SK-N-SH treated with all-trans-retinoic acid at 6 μM for 48 hours (cell line): ENCODE data around the gene EHD2.

Experiments
- ATAC-seq: fragments of 200-7000 bp; cut with Tn5 transposase; 3 replicates; pipeline ENCODE4 v1.9.1; 2020; ENCODE audit warnings: mild to moderate bottlenecking, moderate library complexity
- ARNTL ChIP-seq: fragments of 450-650 bp; formaldehyde crosslinking; IDR thresholded peaks from 2 replicates; pipeline ENCODE4 v1.5.0; 2020; ENCODE audit warnings: low read depth, mild to moderate bottlenecking, moderate library complexity, borderline replicate concordance
- BACH2 ChIP-seq: fragments of 250-450 bp; sonication (Bioruptor Pico); IDR thresholded peaks from 2 replicates; pipeline ENCODE4 v1.9.0; 2021; ENCODE audit warnings: mild to moderate bottlenecking, borderline replicate concordance
- CREB5 ChIP-seq: fragments of 250-450 bp; sonication (Bioruptor Pico); IDR thresholded peaks from 2 replicates; pipeline ENCODE4 v1.5.1; 2020; ENCODE audit warnings: low read depth, mild to moderate bottlenecking, moderate library complexity
- CSDC2 ChIP-seq: fragments of 250-450 bp; sonication (Bioruptor Pico); IDR thresholded peaks from 2 replicates; pipeline ENCODE4 v1.5.0; 2020; ENCODE audit warnings: mild to moderate bottlenecking, moderate library complexity
- CSRNP3 ChIP-seq: fragments of 250-450 bp; sonication (Bioruptor Pico); IDR thresholded peaks from 2 replicates; pipeline ENCODE4 v1.5.1; 2021; ENCODE audit warnings: mild to moderate bottlenecking, moderate library complexity
- ESRRG ChIP-seq: fragments of 250-450 bp; sonication (Bioruptor Pico); IDR thresholded peaks from 2 replicates; pipeline ENCODE4 v1.6.1; 2021; ENCODE audit warnings: mild to moderate bottlenecking
- GLIS3 ChIP-seq: fragments of 250-450 bp; sonication (Bioruptor Pico); IDR thresholded peaks from 2 replicates; pipeline ENCODE4 v1.5.0; 2020; ENCODE audit warnings: mild to moderate bottlenecking, moderate library complexity
- ISL1 ChIP-seq: fragments of 250-450 bp; sonication (Bioruptor Pico); IDR thresholded peaks from 2 replicates; pipeline ENCODE4 v2.1.2; 2022; ENCODE audit warnings: mild to moderate bottlenecking, moderate library complexity
- OSR1 ChIP-seq: fragments of 250-450 bp; sonication (Bioruptor Pico); IDR thresholded peaks from 2 replicates; pipeline ENCODE4 v1.8.0; 2022; ENCODE audit warnings: moderate library complexity, mild to moderate bottlenecking, inconsistent platforms
- PATZ1 ChIP-seq: fragments of 250-450 bp; sonication (Bioruptor Pico); IDR thresholded peaks from 2 replicates; pipeline ENCODE4 v1.8.0; 2020; ENCODE audit warnings: mild to moderate bottlenecking, moderate library complexity, borderline replicate concordance
- POU6F1 ChIP-seq: fragments of 250-450 bp; sonication (Bioruptor Pico); IDR thresholded peaks from 2 replicates; pipeline ENCODE4 v1.8.0; 2021; ENCODE audit warnings: low read depth, mild to moderate bottlenecking, moderate library complexity, borderline replicate concordance
- PPARA ChIP-seq: fragments of 250-450 bp; sonication (Bioruptor Pico); IDR thresholded peaks from 2 replicates; pipeline ENCODE4 v1.5.0; 2020; ENCODE audit warnings: mild to moderate bottlenecking, borderline replicate concordance
- RARB ChIP-seq: fragments of 250-450 bp; sonication (Bioruptor Pico); IDR thresholded peaks from 2 replicates; pipeline ENCODE4 v1.8.0; 2021; ENCODE audit warnings: mild to moderate bottlenecking, moderate library complexity
- TCF4 ChIP-seq: fragments of 250-450 bp; sonication (Bioruptor Pico); IDR thresholded peaks from 2 replicates; pipeline ENCODE4 v1.8.0; 2021; ENCODE audit warnings: mild to moderate bottlenecking, moderate library complexity, borderline replicate concordance
- TOX ChIP-seq: fragments of 250-450 bp; sonication (Bioruptor Pico); IDR thresholded peaks from 2 replicates; pipeline ENCODE4 v1.8.0; 2021; ENCODE audit warnings: mild to moderate bottlenecking, moderate library complexity, borderline replicate concordance
- TSHZ2 ChIP-seq: fragments of 250-450 bp; sonication (Bioruptor Pico); IDR thresholded peaks from 2 replicates; pipeline ENCODE4 v1.5.0; 2020; ENCODE audit warnings: mild to moderate bottlenecking, moderate library complexity
- ZC3H10 ChIP-seq: fragments of 250-450 bp; sonication (Bioruptor Pico); IDR thresholded peaks from 2 replicates; pipeline ENCODE4 v1.5.1; 2021; ENCODE audit warnings: mild to moderate bottlenecking, moderate library complexity
- ZFP3 ChIP-seq: fragments of 250-450 bp; sonication (Bioruptor Pico); IDR thresholded peaks from 2 replicates; pipeline ENCODE4 v1.5.0; 2020; ENCODE audit warnings: mild to moderate bottlenecking, moderate library complexity
- ZFP30 ChIP-seq: fragments of 450-650 bp; formaldehyde crosslinking; IDR thresholded peaks from 2 replicates; pipeline ENCODE4 v1.5.0; 2022; ENCODE audit warnings: mild to moderate bottlenecking, moderate library complexity
- ZNF8 ChIP-seq: fragments of 450-650 bp; formaldehyde crosslinking; IDR thresholded peaks from 2 replicates; pipeline ENCODE4 v1.5.0; 2020; ENCODE audit warnings: mild to moderate bottlenecking, moderate library complexity

The EHD2 gene

GRCh38 chr19:47673426-47673825, 39.8 kb upstream of the EHD2 start:
- no peak for TF ChIP-seq PPARA (CRISPR knock-in tag)
- TF ChIP-seq OSR1 (CRISPR knock-in tag): no peak
- TF ChIP-seq ESRRG (CRISPR knock-in tag): no peak
- TF ChIP-seq ISL1 (CRISPR knock-in tag): no peak
- no peak for TF ChIP-seq ARNTL (CRISPR knock-in tag)
- no peak for TF ChIP-seq ZNF8
- TF ChIP-seq BACH2 (CRISPR knock-in tag): no peak
- TF ChIP-seq POU6F1 (CRISPR knock-in tag): no peak
- TF ChIP-seq ZFP30 (CRISPR knock-in tag): no peak
- TF ChIP-seq TOX (CRISPR knock-in tag): no peak
- no peak for TF ChIP-seq PATZ1 (CRISPR knock-in tag)
- no peak for TF ChIP-seq GLIS3 (CRISPR knock-in tag)
- TF ChIP-seq TCF4 (CRISPR knock-in tag): no peak
- TF ChIP-seq CSRNP3 (CRISPR knock-in tag): no peak
- no peak for TF ChIP-seq ZFP3 (CRISPR knock-in tag)
- TF ChIP-seq CREB5 (CRISPR knock-in tag): no peak
- TF ChIP-seq RARB: no peak
- TF ChIP-seq ZC3H10: no peak
- no peak for TF ChIP-seq CSDC2
- no peak for ATAC-seq

- TF ChIP-seq TCF4 (CRISPR knock-in tag) (no peak), POU6F1 (CRISPR knock-in tag) (no peak), CREB5 (CRISPR knock-in tag) (no peak), CSRNP3 (CRISPR knock-in tag) (no peak), ZFP30 (CRISPR knock-in tag) (no peak), ZFP3 (CRISPR knock-in tag) (no peak), RARB (no peak), ISL1 (CRISPR knock-in tag) (no peak), ESRRG (CRISPR knock-in tag) (no peak), OSR1 (CRISPR knock-in tag) (no peak), TSHZ2 (CRISPR knock-in tag) (no peak)
- ATAC-seq: no peak
Observed at GRCh38 chr19:47674548-47674947, 38.7 kb upstream of the EHD2 start.
